Raji (cell line): ENCODE results near the gene TRMT61A.

Experiments
- POLR2A ChIP-seq: IDR thresholded peaks from 2 replicates; pipeline ENCODE4 v1.6.1; 2011; ENCODE audit warnings: low read depth, low read length, control low read depth; ENCODE audit not compliant: insufficient read depth

The TRMT61A gene

DNA sequence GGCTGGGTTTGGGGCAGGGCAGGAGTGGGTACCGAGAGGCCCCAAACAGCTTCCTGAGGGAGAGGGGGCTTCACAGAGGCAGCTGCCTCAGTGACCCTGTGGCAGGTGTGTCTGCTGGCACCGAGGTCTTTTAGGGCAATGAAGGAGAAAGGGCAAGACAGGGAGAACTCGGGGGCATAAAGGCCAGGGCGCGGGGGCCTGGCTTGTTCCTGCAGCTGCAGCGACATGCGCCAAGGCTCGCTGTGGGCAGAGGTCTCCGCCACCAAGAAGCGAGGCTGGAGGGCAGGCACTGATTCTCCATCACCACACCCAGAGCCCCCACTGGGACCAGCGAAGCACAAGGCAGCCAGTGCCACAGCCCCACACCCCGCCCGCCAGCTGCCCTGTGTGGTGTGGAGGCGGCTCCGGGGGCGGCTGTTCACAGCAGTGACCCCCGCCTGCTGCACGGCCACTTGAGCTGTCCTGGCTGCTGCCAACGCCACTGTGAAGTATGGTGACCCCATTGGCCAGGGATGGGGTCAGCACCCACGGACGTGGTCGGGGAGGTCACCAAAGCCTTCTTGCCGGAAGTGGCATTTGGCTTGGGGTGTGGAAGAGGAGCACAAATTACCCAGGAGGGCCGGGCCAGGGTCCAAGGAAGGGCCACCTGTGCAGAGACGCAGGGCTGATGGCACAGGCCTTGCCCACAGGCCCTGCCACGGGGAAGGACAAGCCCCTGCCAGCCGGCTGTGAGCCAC is 17.1 kb downstream of the TRMT61A start:
- no peak for TF ChIP-seq POLR2A

DNA sequence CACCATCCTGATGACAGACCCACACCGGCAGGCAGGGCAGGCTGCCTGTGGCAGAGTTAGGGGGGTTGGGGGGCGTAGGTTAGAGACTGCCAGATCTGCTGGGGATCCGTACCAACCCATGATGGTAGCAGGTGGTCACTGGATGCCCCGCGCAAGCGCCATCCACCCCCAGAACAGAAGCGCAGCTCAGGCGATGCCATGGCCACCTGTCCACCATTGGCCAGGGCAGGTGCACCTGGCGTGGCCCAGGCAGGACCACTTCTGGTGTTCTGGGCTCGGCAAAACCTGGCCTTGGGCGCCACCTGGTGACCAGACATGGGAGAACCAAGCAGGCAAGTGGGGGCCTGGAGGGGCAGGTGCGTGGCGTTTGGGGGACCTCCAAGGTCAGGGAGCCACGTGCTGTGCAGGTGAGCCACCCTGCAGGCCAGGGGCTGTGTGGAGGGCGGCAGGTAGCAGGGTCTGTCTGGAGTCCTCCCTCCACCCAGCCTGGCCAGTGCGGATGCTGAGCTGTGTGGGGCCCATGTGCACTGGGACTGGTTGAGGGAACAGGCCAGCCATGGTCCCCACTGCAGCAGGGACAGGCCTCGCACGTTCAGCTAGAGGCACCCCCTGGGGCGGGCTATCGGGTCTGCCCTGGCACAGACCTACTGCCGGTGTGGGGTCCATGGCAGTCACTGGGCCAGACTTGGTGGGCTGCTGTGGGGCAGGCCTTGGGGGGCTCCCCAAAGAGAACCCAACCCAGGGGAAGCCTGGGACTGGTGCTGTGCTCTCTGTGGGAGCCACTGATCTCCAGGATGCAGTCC is 17.9 kb downstream of the TRMT61A start:
- TF ChIP-seq POLR2A = no peak

DNA sequence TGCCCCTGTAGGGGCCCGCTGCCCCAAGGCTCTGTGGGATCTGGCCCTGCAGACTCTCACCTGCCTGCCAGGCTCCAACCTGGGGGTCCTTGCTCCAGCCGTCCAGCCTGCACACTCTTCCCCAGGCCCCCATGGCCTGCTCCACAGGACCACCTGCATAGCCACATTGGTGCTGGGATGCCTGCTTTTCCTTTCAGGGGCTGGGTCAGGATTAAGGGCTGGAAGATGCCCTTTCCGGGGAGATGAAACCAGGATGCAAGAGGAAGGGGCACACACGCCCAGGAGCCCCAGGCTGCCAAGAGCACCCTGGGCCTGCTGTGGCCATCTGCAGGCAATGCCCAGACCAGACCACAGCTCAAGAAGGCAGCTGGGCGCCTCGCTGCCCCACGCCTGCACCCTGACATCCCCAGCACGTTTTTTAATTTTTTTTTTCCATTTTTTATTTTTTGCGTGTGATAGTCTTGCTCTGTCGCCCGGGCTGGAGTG is 18.5 kb downstream of the TRMT61A start:
- TF ChIP-seq POLR2A = no peak

DNA sequence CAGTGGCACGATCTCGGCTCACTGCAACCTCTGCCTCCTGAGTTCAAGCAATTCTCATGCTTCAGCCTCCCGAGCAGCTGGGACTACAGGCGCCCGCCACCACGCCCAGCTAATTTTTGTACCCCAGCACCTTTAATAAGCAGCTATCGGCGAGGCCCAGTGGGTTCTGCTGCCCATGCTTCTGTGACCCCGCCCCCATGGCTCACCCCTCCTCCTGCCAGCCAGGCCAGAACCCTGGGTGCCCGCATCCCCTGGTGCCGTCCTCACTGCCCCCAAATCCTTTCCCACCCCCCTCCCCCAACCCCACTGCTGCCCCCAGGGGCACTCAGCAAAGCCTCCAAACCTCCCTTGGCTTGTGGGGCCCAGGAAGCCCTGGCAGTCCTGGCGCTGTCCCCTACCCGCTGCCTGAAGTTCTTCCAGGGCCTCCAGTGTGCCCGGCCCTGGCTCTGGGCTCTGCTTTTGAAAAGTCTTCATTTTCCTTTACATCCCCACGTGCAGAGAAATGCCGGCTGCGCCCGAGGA is 19.0 kb downstream of the TRMT61A start:
- TF ChIP-seq POLR2A = no peak

DNA sequence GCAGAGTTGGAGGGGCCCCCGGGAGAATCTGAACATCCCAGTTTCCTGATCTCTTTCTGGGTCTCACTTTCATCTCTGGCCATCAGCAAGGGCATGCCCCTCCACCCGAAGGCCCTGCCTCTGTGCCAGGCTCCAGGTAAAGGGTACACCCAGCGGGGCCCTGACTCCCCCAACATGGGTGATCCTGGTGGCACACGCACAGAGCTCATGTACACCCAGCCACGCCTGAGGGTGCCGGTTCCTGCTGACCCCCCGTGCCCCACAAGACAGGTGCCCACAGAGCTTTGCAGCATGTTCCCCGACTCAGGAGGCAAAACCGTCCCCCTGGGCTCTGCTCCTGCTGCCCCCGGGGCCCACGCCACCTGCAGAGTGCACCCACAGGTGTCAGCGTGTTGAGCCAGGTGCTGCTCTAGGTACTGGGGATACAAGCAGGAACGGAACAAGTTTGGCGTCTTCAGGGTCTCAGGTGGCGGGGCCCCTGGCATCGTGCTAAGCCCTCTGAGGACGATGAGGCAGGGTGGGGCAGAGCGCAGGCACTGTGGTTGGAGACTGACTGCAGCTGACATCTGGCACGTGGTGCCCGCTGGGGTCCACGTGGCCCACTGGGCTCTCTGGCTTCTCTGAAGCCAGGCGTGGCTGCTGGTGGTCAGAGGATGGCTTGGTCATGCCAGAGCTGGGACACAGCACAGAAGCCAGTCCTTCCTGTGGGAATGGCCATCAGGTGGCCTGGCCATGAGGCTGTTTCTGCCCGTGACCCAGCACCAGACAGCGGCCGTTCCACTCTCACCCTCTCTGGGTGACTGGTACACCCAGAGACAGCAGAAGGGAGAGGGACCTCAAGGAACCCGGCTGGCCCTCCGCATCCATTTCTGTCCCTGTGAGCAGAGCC is 19.7 kb downstream of the TRMT61A start:
- TF ChIP-seq POLR2A = no peak

DNA sequence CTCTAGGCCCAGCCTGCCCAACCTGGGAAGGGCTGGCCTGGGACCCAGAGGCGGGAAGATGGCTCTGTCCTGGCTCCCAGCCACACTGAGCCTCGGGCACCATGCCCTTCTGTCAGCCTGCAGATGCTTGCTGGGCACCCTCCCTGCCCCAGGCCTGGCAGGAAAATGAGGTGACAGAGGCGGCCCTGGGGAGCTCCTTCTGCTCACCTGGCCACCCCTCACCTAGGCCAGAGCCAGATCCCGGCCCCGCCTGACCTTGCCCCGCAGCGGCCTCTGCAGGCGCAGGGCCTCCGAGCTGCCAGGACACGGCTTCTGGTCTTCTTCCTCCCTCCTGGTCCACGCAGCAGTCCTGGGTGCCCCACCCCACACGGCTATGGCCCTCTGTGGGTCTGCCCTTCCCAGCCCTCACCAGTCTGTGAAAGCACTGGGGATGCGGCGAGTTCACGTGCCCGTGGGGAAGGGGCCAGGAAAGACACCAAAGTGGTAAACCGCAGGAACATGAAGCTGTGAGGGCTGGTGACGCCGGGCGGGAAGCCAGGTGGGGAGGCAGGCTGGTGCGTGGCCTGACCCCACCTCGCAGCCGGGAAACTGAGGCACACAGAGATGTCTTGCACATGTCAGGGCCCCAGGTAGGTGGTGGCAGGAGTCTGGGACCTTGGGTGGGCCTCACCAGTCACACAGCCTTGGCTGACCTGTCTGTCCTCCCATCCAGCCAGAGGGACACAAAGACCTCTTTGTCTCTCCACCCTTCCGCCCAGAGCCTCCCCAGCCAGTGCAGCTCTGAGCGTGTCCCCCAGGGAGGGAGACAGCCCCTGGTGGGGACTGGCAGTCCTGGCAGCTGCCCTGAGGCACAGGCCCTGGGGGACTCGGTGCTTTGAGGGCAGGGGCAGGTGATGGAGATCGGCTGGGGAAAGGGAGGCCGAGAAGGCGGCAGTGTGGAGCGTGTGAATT is 20.6 kb downstream of the TRMT61A start:
- TF ChIP-seq POLR2A = no peak

DNA sequence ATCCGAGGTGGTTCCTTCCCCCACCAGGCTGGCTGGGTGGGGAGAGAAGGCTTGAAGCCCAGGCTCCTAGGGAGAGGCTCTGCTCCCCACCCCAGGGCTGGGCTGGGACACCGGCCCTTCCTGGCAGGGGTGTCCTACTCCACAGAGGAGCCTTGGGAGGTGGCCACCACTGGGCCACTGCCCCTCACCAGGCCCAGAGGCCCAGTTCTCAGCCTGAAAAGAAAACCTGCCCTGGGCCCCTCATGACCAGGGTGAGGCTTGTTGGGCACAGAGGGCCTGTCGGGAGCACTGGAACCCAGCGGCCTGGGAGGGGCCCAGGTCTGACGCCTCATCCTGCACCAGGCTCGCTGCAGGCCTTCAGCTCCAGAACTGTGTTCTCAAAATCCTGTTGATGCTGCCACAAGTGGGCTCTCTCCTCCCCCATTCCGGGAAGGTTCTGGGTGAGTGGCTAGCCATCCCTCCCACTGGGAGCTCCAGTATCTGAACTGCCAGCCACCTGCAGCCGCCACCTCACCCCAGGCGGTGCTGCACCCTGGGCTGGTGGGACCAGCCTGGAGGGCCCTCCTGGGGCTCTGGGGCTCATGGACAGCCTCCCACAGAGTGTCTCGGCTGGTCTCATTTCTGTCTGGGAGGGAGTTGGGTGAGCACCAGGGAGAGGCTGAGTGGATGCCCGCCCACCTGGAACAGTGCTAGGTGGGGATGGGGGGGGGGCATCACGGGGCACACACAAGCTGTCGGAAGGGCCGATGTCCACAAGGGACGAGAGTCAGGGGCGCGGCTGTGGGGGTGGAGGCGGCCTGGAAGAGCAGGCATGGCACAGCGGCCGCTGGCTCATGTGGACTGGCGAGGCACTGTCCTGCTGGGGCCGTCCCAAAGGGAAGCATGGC is 21.7 kb downstream of the TRMT61A start:
- TF ChIP-seq POLR2A = no peak

DNA sequence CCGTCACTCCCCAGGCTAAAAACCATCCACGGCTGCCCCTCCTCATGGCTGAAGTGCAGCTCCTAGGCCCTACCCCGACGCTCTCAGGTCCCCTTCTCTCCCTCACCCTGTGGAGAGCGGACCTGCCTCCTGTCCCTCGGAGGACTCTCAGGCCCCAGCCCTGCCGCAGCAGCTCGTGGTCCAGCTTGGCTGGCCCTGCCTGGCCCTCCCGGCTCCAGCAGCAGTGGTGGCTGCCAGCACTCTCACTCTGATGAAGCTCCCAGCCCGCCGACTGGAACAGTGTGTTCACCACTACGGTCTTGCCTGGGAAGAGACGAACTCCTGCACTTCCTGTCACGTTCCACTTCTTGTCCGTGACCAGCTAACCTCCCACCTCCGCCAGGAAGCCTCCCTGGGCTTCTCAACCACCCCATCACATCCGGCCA is 22.4 kb downstream of the TRMT61A start:
- TF ChIP-seq POLR2A = no peak

DNA sequence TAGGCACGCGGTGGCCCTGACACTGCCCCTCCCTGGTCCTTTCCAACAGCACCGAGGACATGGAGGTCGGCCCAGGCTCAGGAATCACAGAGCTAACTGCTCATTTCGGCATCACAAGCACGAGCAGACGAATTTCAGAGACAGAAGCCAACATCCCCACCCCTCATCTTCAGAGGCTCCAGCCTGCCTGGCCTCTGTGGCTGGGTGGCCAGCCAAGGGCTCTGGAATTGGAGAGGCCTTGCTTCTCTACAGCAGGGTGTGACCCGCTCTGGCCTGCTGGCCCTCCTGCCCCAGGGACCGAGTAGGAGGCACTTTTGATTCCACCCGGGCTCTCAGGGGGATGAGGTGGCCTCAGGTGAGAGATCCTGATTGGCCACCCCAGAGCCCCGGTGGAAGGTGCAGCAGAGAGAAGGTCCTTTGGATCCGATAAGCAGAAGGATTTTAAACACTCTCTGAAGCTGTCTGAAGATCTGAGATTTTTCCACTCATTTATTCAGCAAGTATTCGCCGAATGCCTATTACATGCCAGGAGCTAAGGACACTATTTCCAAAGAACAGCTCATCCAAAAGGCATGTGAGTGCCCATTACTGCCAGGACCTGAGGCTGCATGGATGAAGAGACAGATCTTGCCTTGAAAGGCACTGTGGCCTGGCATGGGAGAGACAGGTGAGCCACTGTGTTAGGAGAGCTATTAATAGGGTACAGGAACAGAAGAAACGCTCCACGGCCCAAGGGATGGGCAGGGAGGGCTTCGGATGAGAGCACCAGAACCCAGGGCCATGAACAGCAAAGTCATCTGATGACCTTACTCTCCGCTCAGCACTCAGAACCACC is 23.2 kb downstream of the TRMT61A start:
- TF ChIP-seq POLR2A = no peak

DNA sequence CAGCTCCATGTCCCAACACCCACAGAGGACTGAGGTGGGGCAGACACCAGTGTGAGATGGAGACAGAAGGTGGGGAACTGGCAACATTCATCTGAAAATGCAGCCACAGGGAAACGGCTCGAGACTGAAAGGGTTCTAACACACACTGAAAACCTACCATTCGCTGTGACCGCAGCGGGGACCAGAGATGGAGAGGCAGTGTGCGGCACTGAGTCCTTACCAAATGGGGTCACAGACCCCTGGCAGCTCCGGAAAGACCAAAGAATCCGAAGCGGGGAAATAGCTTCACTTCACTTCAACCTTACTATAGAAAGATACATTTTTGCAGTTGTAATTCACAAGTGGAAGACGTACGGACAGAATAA is 23.8 kb downstream of the TRMT61A start:
- TF ChIP-seq POLR2A = no peak

DNA sequence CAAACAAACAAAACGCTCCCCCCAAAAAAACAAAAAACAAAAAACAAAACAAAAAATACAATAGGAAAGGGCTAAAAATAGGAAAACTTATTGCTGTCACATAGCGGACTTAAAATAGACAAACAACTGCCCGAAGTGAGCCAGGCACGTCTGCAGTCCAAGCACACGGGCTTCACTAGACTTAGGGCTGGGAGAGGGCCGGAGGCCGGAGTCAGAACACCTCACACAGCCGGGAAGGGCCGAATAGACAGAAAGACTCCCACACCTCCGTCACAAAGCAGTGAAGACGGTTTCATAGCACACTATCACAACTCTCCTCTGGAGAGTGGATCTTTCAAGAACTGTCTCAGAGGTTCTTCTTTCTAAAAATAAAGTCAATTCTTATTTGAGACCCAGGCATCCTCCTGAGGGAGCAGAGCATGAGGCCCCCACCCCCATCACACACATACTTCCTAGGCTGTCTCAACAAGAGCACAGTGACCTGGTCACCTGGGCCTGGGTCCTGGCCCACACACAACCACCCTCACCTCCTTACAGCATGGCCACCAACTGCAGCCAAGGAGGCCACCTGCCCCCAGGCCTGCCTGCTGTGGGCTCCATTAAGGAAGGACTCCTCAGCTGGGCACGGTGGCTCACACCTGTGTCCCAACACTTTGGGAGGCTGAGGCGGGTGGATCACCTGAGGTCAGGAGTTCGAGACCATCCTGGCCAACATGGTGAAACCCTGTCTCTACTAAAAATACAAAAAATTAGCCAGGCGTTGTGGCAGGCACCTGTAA is 26.8 kb downstream of the TRMT61A start:
- no peak for TF ChIP-seq POLR2A
